Sigmoid colon (tissue), 4 donors: ENCODE measurements around the gene FRZB.

Experiments used
- CTCF ChIP-seq, 4 experiments: fragments of 450-650 bp in 3 of 4; fragments of 200-600 bp in 1 of 4; IDR thresholded peaks; one replicate each; pipeline ENCODE4 v1.5.1; 2016 to 2019; ENCODE audit warnings: antibody characterized with exemption in 4 of 4, mild to moderate bottlenecking in 3 of 4, moderate library complexity in 2 of 4
- EP300 ChIP-seq, 4 donors: sonication (generic); formaldehyde crosslinking; IDR thresholded peaks; one replicate each; pipeline ENCODE4 v1.6.1; 2017; ENCODE audit warnings: antibody characterized with exemption in 4 of 4
- POLR2A ChIP-seq, 2 donors: fragments of 450-650 bp; IDR thresholded peaks; one replicate each; pipeline ENCODE4 v1.6.1; 2016; ENCODE audit warnings: antibody characterized with exemption in 2 of 2, mild to moderate bottlenecking in 2 of 2, moderate library complexity in 2 of 2
- POLR2AphosphoS5 ChIP-seq, 4 donors: sonication (generic); formaldehyde crosslinking; IDR thresholded peaks; one replicate each; pipeline ENCODE4 v1.6.1; 2017; ENCODE audit warnings: antibody characterized with exemption in 4 of 4

GRCh38 chr2:182863642-182864041 lies 2.8 kb downstream of the FRZB start:
- TF ChIP-seq CTCF (IDR thresholded peaks at IDR 0.05) (no peak), EP300 (IDR thresholded peaks at IDR 0.05) (no peak), POLR2AphosphoS5 (IDR thresholded peaks at IDR 0.05) (no peak), POLR2A (IDR thresholded peaks at IDR 0.05) (no peak)
